Testis (tissue), 3 donors: ENCODE data around the gene AQP10. TPM values are rescaled to one million over a fixed set of nuclear protein-coding genes. Genes with fewer than 3 reads are reported as not detected.
"Not testable (repeated sequence)": the region's sequence is repeated elsewhere in the genome, so short reads cannot be mapped to it uniquely, and the experiment has no call there.

Experiments
- DNase-seq: peaks from one replicate; pipeline ENCODE4 v3.0.0-alpha.2; 2019
- H3K27ac ChIP-seq, 2 donors: fragments of 200-600 bp; sonication (generic); one replicate each; pipeline ENCODE4 v1.5.1; 2019
- H3K27me3 ChIP-seq: fragments of 200-600 bp; sonication (generic); one replicate; pipeline ENCODE4 v1.5.1; 2019
- H3K36me3 ChIP-seq: fragments of 200-600 bp; sonication (generic); one replicate; pipeline ENCODE4 v1.5.1; 2017; ENCODE audit warnings: low read depth; ENCODE audit errors: missing control alignments
- H3K4me1 ChIP-seq: fragments of 200-600 bp; sonication (generic); one replicate; pipeline ENCODE4 v1.5.1; 2019
- H3K4me3 ChIP-seq, 2 donors: fragments of 200-600 bp; sonication (generic); one replicate each; pipeline ENCODE4 v1.5.1; 2017 to 2019
- H3K9me3 ChIP-seq: fragments of 200-600 bp; sonication (generic); one replicate; pipeline ENCODE4 v1.5.1; 2017
- POLR2A ChIP-seq: fragments of 450-650 bp; IDR thresholded peaks from one replicate; pipeline ENCODE4 v1.6.1; 2017; ENCODE audit warnings: antibody characterized with exemption, mild to moderate bottlenecking, moderate library complexity
- WGBS, 2 donors: methylation state at CpG; one replicate each; pipeline ENCODE4 v1.1.5; 2018; 5-methylcytosine and 5-hydroxymethylcytosine counted together
- intact Hi-C: fragments of 100-400 bp; cut with DNase I; formaldehyde crosslinking; loops from one replicate; pipeline ENCODE4 v1.15.1; 2023; ENCODE audit warnings: low total_unique reads
- polyA plus RNA-seq: library from polyadenylated mRNA; stranded (reverse); fragments of 350-450 nt; fragmentation: Illumina TruSeq; extraction: RNeasy Lipid Tissue Mini Kit (QIAGEN cat#74804); gene quantifications from one replicate; pipeline ENCODE4 v1.2.3, GENCODE V29; 2014; ENCODE audit warnings: low read depth, low replicate concordance; ENCODE audit not compliant: insufficient read depth
- total RNA-seq, 2 donors: library from RNA; depleted of rRNA; stranded (reverse); fragments of >200 nt; gene quantifications; one replicate each; pipeline ENCODE4 v1.2.3, GENCODE V29; 2016
- TF ChIP-seq, protein P1 (sequence below), 3 experiments: fragments of 450-650 bp in 2 of 3; fragments of 200-600 bp in 1 of 3; sonication (generic) in 1 of 3; IDR thresholded peaks; one replicate each; pipeline ENCODE4 v1.5.1; 2016 to 2019; ENCODE audit warnings: antibody characterized with exemption in 3 of 3, mild to moderate bottlenecking in 2 of 3, moderate library complexity in 1 of 3

Gene AQP10
- total and polyA plus RNA-seq, 3 donors from 2014 or later, result 0.41 to 2.2 (median 2.0) TPM

DNA sequence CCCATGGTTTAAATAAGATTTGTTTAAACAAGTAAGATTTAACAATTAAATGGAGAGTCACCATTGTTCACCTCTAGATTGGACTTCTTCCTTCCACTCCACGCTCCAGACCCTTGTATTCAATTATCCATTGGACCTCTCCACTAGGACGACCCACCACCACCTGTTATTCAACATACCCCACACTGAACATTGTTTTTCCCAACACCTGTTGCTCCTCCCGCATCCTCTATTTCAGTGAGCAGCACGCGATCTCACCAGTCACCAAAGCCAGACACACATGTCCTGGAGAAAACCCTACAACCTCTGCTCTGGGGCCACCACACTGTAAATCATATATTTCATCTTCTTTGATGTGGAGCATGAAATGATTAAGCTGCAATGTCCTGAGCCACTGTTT lies 33.1 kb downstream of the AQP10 start:
- peak overlapping the region; percentile 19 to 70 for H3K27ac ChIP-seq
- no peak overlapping the region for H3K4me3 ChIP-seq
- 87 to 89% methylated on average over 5 of the region's 5 CpGs for WGBS, 2 donors
- H3K9me3 ChIP-seq, result no peaks in the 10 kb centered on the region
- no peak for TF ChIP-seq POLR2A
- TF ChIP-seq, protein P1, sequence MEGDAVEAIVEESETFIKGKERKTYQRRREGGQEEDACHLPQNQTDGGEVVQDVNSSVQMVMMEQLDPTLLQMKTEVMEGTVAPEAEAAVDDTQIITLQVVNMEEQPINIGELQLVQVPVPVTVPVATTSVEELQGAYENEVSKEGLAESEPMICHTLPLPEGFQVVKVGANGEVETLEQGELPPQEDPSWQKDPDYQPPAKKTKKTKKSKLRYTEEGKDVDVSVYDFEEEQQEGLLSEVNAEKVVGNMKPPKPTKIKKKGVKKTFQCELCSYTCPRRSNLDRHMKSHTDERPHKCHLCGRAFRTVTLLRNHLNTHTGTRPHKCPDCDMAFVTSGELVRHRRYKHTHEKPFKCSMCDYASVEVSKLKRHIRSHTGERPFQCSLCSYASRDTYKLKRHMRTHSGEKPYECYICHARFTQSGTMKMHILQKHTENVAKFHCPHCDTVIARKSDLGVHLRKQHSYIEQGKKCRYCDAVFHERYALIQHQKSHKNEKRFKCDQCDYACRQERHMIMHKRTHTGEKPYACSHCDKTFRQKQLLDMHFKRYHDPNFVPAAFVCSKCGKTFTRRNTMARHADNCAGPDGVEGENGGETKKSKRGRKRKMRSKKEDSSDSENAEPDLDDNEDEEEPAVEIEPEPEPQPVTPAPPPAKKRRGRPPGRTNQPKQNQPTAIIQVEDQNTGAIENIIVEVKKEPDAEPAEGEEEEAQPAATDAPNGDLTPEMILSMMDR (IDR thresholded peaks at IDR 0.05), result no peak
- no peak for DNase-seq
- no peaks in the 10 kb centered on the region for H3K36me3 ChIP-seq
- intact Hi-C loops, result no loop called here
- peaks cover 32% of the 10 kb centered on the region for H3K4me1 ChIP-seq
- H3K27me3 ChIP-seq, result no peaks in the 10 kb centered on the region

DNA sequence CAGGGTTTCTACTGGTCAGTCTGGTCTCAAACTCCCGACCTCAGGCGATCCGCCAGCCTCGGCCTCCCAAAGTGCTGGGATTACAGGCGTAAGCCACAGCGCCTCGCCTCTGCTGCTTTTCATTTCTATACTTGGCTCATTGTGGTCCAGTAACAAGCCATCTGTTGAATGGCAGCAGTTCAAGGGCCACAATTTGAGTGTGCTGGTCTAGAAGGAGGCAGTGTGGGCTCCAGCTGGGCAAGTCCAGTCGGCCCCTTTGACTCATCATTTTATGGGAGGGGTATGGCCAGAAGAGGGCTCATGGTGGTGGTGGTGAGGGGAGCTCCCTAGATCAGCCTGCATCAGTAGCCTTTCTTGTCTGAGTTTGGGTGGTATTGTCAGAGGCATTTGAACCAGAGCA lies 37.6 kb downstream of the AQP10 start:
- TF ChIP-seq, protein P1 (IDR thresholded peaks at IDR 0.05), result no peak
- DNase-seq, result no peak
- no peak overlapping the region for H3K4me3 ChIP-seq
- intact Hi-C loops, result no loop called here
- H3K27me3 ChIP-seq, result no peaks in the 10 kb centered on the region
- no peaks in the 10 kb centered on the region for H3K9me3 ChIP-seq
- no peaks in the 10 kb centered on the region for H3K36me3 ChIP-seq
- WGBS, 2 donors, result 91 to 98% methylated on average over 7 to 8 of the region's 8 CpGs
- H3K4me1 ChIP-seq, result peaks cover 10% of the 10 kb centered on the region
- no peak overlapping the region for H3K27ac ChIP-seq

DNA sequence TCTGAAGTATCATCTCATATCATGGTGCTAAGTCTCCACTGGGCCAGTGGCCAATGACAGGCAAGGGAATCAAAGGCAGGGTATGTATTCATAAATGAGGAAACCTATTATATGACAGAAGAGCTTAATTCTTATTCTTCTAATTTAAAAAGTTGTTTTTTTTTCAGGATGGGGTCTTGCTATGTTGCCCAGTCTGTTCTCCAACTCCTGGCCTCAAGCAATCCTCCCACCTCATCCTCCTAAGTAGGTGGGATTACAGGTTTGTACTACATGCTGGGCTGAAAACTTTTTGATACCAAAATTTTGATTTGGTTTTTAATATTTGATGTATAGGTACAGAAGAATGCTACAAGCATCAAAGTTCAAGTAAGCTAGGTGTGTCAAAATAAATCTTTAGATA lies 39.4 kb downstream of the AQP10 start:
- H3K27me3 ChIP-seq, result no peaks in the 10 kb centered on the region
- H3K9me3 ChIP-seq, result no peaks in the 10 kb centered on the region
- TF ChIP-seq POLR2A, result no peak
- TF ChIP-seq, protein P1 (IDR thresholded peaks at IDR 0.05), result no peak

DNA sequence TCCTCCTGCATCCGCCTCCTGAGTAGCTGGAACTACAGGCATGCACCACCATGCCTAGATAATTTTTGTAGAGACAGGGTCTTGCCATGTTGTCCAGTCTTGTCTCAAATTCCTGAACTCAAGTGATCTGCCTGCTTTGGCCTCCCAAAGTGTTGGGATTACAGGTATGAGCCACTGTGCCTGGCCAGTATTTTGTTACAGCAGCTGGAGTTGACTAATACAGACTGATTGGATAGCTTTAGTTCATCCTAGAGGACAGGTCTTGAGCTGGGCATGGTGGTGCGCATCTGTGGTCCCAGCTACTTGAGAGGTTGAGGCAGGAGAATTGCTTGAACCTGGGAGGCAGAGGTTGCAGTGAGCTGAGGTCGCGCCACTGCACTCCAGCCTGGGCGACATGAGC lies 40.0 kb downstream of the AQP10 start:
- H3K27me3 ChIP-seq, result not testable (repeated sequence)

More for the DNA sequence above, 39.4 kb downstream of the AQP10 start:
- intact Hi-C loops, result no loop called here
- Histone ChIP-seq H3K4me3 (no peak overlapping the region), H3K27ac (no peak overlapping the region), H3K36me3 (no peaks in the 10 kb centered on the region), H3K4me1 (no peaks in the 10 kb centered on the region)
- DNase-seq, result no peak

DNA sequence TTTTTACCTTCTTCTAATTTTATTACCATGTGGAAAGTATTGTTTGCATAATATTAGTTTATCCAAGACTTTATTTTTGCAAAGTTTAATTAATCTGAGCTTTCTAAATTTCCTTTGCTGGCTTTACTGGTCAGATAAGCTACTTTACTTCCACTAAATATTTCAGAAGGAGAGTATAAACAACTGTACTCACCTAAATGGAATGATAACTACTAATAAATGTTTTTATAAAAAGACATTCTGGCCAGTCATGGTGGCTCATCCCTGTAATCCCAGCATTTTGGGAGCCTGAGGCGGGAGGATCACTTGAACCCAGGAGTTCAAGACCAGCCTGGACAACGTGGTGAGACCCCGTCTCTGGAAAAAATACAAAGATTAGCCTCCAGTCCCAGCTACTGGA lies 40.5 kb downstream of the AQP10 start:
- Histone ChIP-seq H3K27ac (no peak overlapping the region), H3K36me3 (no peaks in the 10 kb centered on the region), H3K4me1 (no peaks in the 10 kb centered on the region), H3K4me3 (no peak overlapping the region), H3K9me3 (no peaks in the 10 kb centered on the region), H3K27me3 (no peaks in the 10 kb centered on the region)
- DNase-seq, result no peak
- intact Hi-C loops, result no loop called here
- WGBS, 2 donors, result 67 to 68% methylated on average over 3 of the region's 3 CpGs
- TF ChIP-seq, protein P1 (IDR thresholded peaks at IDR 0.05), result no peak
- TF ChIP-seq POLR2A, result no peak

More for the DNA sequence above, 40.0 kb downstream of the AQP10 start:
- 91 to 95% methylated on average over 5 of the region's 5 CpGs for WGBS, 2 donors
- intact Hi-C loops, H3K36me3 ChIP-seq, DNase-seq, H3K4me1 ChIP-seq, H3K4me3 ChIP-seq, H3K9me3 ChIP-seq, H3K27ac ChIP-seq: not testable (repeated sequence)
